ENCODE results near the gene SPRR2G. TPM values are rescaled to one million over a fixed set of nuclear protein-coding genes. Genes with fewer than 3 reads are reported as not detected.
A peak's percentile ranks its signal among the peaks of the same experiment; 100 is the strongest.
"Not testable (repeated sequence)": the region's sequence is repeated elsewhere in the genome, so short reads cannot be mapped to it uniquely, and the experiment has no call there.

The SPRR2G gene
- total and polyA plus RNA-seq, 9 donors: not detected

DNA sequence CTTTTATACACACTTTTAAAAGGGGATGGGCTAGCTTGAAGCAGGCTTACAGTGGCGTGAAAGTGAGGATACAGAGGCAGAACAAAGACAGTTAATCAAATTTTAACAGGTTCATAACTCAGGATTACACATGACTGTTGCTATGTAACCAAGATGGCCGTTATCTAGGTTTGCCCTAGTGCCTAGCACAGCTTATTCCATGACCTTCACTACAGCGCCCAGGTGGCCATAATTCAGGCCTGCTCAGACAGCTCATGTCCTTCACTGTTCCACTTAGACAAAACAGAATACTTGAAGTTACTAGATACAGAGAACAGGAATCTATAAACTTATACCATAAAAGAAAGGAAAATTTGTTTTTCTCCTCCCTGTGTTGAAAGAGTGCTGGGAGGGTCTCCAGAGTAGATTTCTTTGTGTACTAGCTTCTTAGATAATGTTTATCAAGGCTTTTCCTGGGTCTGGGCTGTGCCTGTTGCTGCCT, 31.2 kb downstream of the SPRR2G start:
- intact Hi-C loops (cut with DNase I): no loop called here
- Histone ChIP-seq H3K9me3 (no peaks in the 10 kb centered on the region), H3K4me1 (ENCODE audit: insufficient read depth) (peaks cover 3% of the 10 kb centered on the region), H3K27me3 (no peaks in the 10 kb centered on the region), H3K36me3 (no peaks in the 10 kb centered on the region), H3K4me3 (no peak overlapping the region), H3K27ac (peak overlapping the region; percentile 34 to 39)
- no peak for TF ChIP-seq POLR2A (IDR thresholded peaks at IDR 0.05)
- TF ChIP-seq, protein P1, sequence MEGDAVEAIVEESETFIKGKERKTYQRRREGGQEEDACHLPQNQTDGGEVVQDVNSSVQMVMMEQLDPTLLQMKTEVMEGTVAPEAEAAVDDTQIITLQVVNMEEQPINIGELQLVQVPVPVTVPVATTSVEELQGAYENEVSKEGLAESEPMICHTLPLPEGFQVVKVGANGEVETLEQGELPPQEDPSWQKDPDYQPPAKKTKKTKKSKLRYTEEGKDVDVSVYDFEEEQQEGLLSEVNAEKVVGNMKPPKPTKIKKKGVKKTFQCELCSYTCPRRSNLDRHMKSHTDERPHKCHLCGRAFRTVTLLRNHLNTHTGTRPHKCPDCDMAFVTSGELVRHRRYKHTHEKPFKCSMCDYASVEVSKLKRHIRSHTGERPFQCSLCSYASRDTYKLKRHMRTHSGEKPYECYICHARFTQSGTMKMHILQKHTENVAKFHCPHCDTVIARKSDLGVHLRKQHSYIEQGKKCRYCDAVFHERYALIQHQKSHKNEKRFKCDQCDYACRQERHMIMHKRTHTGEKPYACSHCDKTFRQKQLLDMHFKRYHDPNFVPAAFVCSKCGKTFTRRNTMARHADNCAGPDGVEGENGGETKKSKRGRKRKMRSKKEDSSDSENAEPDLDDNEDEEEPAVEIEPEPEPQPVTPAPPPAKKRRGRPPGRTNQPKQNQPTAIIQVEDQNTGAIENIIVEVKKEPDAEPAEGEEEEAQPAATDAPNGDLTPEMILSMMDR (IDR thresholded peaks at IDR 0.05): no peak
- TF ChIP-seq EP300 (IDR thresholded peaks at IDR 0.05): no peak
- 3 to 11% (median 6%) methylated on average over 3 of the region's 3 CpGs for WGBS, 3 donors
- peak in 4 of 5 donors; percentile 37 to 68 (median 65) for DNase-seq

DNA sequence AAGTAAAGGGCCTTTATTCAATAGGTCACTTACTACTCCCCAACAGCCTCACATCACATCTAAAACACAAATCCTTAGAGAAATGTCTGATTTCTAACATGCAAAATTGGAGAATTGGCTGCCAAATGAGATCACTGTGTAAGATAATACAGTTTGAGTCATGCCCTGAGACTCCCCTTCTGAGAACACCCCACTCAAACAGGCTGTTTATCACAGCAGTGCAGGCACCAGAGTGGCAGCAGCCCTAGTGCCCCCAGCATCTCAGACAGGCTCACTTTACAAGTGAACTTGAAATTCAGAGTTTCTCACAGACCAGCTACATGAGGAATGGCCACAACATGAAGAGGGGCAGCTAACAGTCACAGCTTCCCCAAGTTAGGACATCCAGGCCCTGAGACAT, 35.4 kb downstream of the SPRR2G start:
- intact Hi-C loops (cut with DNase I); H3K27ac ChIP-seq; H3K36me3 ChIP-seq; H3K4me1 ChIP-seq (ENCODE audit: insufficient read depth); H3K9me3 ChIP-seq; DNase-seq; H3K27me3 ChIP-seq; H3K4me3 ChIP-seq: not testable (repeated sequence)

DNA sequence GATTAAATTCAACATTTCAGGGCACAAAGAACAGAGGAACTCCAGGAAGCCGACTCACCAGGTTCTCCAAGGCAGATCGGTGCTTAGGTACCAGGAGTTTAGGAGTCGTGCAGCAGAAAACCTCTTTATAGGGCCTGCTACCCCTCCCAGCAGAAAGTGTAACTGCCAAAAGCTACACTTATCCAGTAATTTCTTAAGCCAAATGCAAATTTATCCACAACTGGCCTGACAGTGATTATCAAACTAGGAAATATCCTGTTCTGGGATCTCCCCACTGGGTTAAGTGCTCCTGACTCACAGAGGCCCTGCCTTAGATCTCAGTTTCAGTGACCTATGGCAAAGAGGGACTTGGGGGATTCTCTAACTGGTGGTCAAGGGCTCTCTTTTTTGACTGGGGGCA, 37.3 kb downstream of the SPRR2G start, which contains the start of gene SPRR2F:
TSS of gene SPRR2F (minus strand) at position 101 of the 400 bp plus-strand sequence. CDS start 783 bp downstream, outside the sequence.
- intact Hi-C loops (cut with DNase I): no loop called here
- H3K36me3 ChIP-seq: no peaks in the 10 kb centered on the region
- H3K4me1 ChIP-seq (ENCODE audit: insufficient read depth): peaks cover 1% of the 10 kb centered on the region
- no peak within 1 kb of the TSS for H3K27ac ChIP-seq
- no peak within 1 kb of the TSS for H3K4me3 ChIP-seq
- DNase-seq: no peak
- H3K9me3 ChIP-seq: no peaks in the 10 kb centered on the region
- TF ChIP-seq, protein P1 (IDR thresholded peaks at IDR 0.05): no peak
- no peak for TF ChIP-seq POLR2A (IDR thresholded peaks at IDR 0.05)
- no peak for TF ChIP-seq EP300 (IDR thresholded peaks at IDR 0.05)
- no peaks in the 10 kb centered on the region for H3K27me3 ChIP-seq
- WGBS, 3 donors: 87 to 91% (median 89%) methylated on average over 3 of the region's 3 CpGs

DNA sequence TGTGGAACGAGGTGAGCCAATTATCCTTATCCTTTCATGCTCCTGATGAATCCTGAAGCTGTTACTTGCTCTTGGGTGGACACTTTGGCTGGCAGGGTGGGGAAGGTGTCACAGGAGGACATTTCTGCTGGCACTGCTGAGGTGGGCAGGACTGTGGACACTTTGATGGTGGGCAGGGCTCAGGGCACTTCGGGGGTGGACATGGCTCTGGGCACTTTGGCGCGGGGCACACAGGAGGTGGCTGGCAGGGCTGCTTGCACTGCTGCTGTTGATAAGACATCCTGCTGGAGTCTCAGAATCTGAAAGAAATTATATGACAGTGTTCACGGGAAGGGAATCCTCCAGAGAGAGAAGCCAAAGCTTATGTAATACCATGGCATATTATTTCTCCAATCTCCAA, 38.2 kb downstream of the SPRR2G start:
- H3K27ac ChIP-seq; intact Hi-C loops (cut with DNase I); H3K27me3 ChIP-seq; H3K36me3 ChIP-seq; H3K4me1 ChIP-seq (ENCODE audit: insufficient read depth); H3K4me3 ChIP-seq; H3K9me3 ChIP-seq: not testable (repeated sequence)
- DNase-seq: peak in 1 of 5 donors; percentile 14
- WGBS, 3 donors: 76 to 83% (median 79%) methylated on average over 5 of the region's 5 CpGs

DNA sequence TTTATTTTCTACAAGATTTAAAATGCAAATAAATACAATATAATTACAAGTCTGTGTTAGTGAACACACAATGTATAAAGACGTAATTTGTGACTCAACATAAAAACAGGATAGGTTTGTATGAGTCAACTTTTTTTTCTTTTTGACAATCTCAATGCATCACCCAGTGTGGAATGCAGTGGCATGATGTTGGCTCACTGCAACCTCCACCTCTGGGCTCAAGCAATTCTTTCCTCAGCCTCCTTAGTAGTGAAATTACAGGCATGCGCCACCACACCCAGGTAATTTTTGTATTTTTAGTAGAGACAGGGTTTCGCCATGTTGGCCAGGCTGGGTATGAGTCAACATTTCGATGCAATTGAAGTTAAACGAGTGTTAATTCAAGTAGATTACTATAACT, 50.4 kb downstream of the SPRR2G start:
- intact Hi-C loops (cut with DNase I): no loop called here
- Histone ChIP-seq H3K36me3 (no peaks in the 10 kb centered on the region), H3K27ac (no peak overlapping the region), H3K9me3 (no peaks in the 10 kb centered on the region), H3K4me1 (ENCODE audit: insufficient read depth) (no peaks in the 10 kb centered on the region), H3K4me3 (no peak overlapping the region), H3K27me3 (no peaks in the 10 kb centered on the region)
- TF ChIP-seq POLR2A (IDR thresholded peaks at IDR 0.05) (no peak), EP300 (IDR thresholded peaks at IDR 0.05) (no peak)
- TF ChIP-seq, protein P1 (IDR thresholded peaks at IDR 0.05): no peak
- WGBS, 3 donors: 92 to 95% (median 92%) methylated on average over 5 of the region's 5 CpGs
- DNase-seq: no peak

Small RNA genes lying within 50 kb of the gene (small RNA-seq; reads per million reads assigned to genes)
- not detected for gene SPRR2C

Other genes with a start within 250 kb of the SPRR2G start
- gene IVL, start 242.3 kb downstream of the SPRR2G start, total RNA-seq: not detected
- gene IVL, start 242.3 kb downstream of the SPRR2G start, polyA plus RNA-seq: not detected
- not detected for gene SPRR5, start 203.7 kb downstream of the SPRR2G start, total RNA-seq
- not detected for gene SPRR5, start 203.7 kb downstream of the SPRR2G start, polyA plus RNA-seq
- gene SPRR4, start 180.2 kb downstream of the SPRR2G start, total RNA-seq: not detected
- not detected for gene SPRR4, start 180.2 kb downstream of the SPRR2G start, polyA plus RNA-seq
- gene SPRR1A, start 166.8 kb downstream of the SPRR2G start, total RNA-seq: not detected
- gene SPRR1A, start 166.8 kb downstream of the SPRR2G start, polyA plus RNA-seq: not detected
- gene SPRR3, start 149.1 kb downstream of the SPRR2G start, total RNA-seq: under 1 TPM in 1 of 7 donors, not detected in 6; 0.85 TPM
- not detected for gene SPRR3, start 149.1 kb downstream of the SPRR2G start, polyA plus RNA-seq
- not detected for gene SPRR1B, start 119.7 kb downstream of the SPRR2G start, total RNA-seq
- not detected for gene SPRR1B, start 119.7 kb downstream of the SPRR2G start, polyA plus RNA-seq
- under 1 TPM in 2 of 7 donors, not detected in 5; 0.32 to 0.45 TPM for gene SPRR2D, start 109.8 kb downstream of the SPRR2G start, total RNA-seq
- 1 to 10 TPM in 1 of 2 donors, under 1 TPM in 1; 0.27 to 1.1 TPM for gene SPRR2D, start 109.8 kb downstream of the SPRR2G start, polyA plus RNA-seq
- gene SPRR2A, start 93.4 kb downstream of the SPRR2G start, total RNA-seq: under 1 TPM in 2 of 7 donors, not detected in 5; 0.55 to 0.59 TPM
- under 1 TPM; 0.21 to 0.52 TPM for gene SPRR2A, start 93.4 kb downstream of the SPRR2G start, polyA plus RNA-seq
- gene SPRR2B, start 79.3 kb downstream of the SPRR2G start, total RNA-seq: 1 to 10 TPM in 4 of 7 donors, not detected in 3; 1.1 to 3.8 (median 1.7) TPM
- 1 to 10 TPM; 3.2 to 4.9 TPM for gene SPRR2B, start 79.3 kb downstream of the SPRR2G start, polyA plus RNA-seq
- 1 to 10 TPM in 3 of 7 donors, under 1 TPM in 1, not detected in 3; 0.63 to 1.5 (median 1.2) TPM for gene SPRR2E, start 56.4 kb downstream of the SPRR2G start, total RNA-seq
- gene SPRR2E, start 56.4 kb downstream of the SPRR2G start, polyA plus RNA-seq: 1 to 10 TPM; 1.3 to 1.5 TPM
- 10 to 100 TPM; 12.7 to 93.3 (median 62.3) TPM for gene SPRR2F, start 37.4 kb downstream of the SPRR2G start, total RNA-seq
- 100 to 1,000 TPM in 1 of 2 donors, 10 to 100 TPM in 1; 54.7 to 109 TPM for gene SPRR2F, start 37.4 kb downstream of the SPRR2G start, polyA plus RNA-seq
- not detected for gene LELP1, start 52.5 kb upstream of the SPRR2G start, total RNA-seq
- gene LELP1, start 52.5 kb upstream of the SPRR2G start, polyA plus RNA-seq: not detected
- 1 to 10 TPM in 1 of 7 donors, not detected in 6; 1.3 TPM for gene PRR9, start 66.7 kb upstream of the SPRR2G start, total RNA-seq
- gene PRR9, start 66.7 kb upstream of the SPRR2G start, polyA plus RNA-seq: under 1 TPM in 1 of 2 donors, not detected in 1; 0.13 TPM
- under 1 TPM in 1 of 7 donors, not detected in 6; 0.25 TPM for gene LORICRIN, start 108.8 kb upstream of the SPRR2G start, total RNA-seq
- gene LORICRIN, start 108.8 kb upstream of the SPRR2G start, polyA plus RNA-seq: under 1 TPM in 1 of 2 donors, not detected in 1; 0.07 TPM
- gene PGLYRP3, start 162.1 kb upstream of the SPRR2G start, total RNA-seq: not detected
- gene PGLYRP3, start 162.1 kb upstream of the SPRR2G start, polyA plus RNA-seq: not detected
- gene PGLYRP4, start 198.0 kb upstream of the SPRR2G start, total RNA-seq: not detected
- not detected for gene PGLYRP4, start 198.0 kb upstream of the SPRR2G start, polyA plus RNA-seq
- gene S100A9, start 207.0 kb upstream of the SPRR2G start, total RNA-seq: 10 to 100 TPM in 6 of 7 donors, 1 to 10 TPM in 1; 8.8 to 96.3 (median 33.2) TPM
- gene S100A9, start 207.0 kb upstream of the SPRR2G start, polyA plus RNA-seq: 10 to 100 TPM; 22.8 to 57.8 TPM
- gene S100A12, start 224.7 kb upstream of the SPRR2G start, total RNA-seq: 1 to 10 TPM in 3 of 7 donors, under 1 TPM in 2, not detected in 2; 0.70 to 2.4 (median 1.0) TPM
- 1 to 10 TPM in 1 of 2 donors, under 1 TPM in 1; 0.80 to 1.0 TPM for gene S100A12, start 224.7 kb upstream of the SPRR2G start, polyA plus RNA-seq
- gene S100A8, start 240.2 kb upstream of the SPRR2G start, total RNA-seq: 10 to 100 TPM in 3 of 7 donors, 1 to 10 TPM in 4; 5.3 to 60.5 (median 9.1) TPM
- 10 to 100 TPM in 1 of 2 donors, 1 to 10 TPM in 1; 8.3 to 19.4 TPM for gene S100A8, start 240.2 kb upstream of the SPRR2G start, polyA plus RNA-seq

Measured in ovary (tissue), 9 donors.